Activated CD4-positive, alpha-beta T cell treated with anti-CD3 and anti-CD28 coated beads, Interleukin-2, Interleukin-6, amounts not matched to agents 100 ng/mL and 50 ng/mL, durations not matched to agents 16 hours and 8 hours (primary cell): ENCODE measurements around the gene RTL9.
A peak's percentile ranks its signal among the peaks of the same experiment; 100 is the strongest.
"Not testable (repeated sequence)": the region's sequence is repeated elsewhere in the genome, so short reads cannot be mapped to it uniquely, and the experiment has no call there.

Source experiments
- DNase-seq: peaks from one replicate; pipeline ENCODE4 v3.0.0-alpha.2; 2020

RTL9 gene

DNA sequence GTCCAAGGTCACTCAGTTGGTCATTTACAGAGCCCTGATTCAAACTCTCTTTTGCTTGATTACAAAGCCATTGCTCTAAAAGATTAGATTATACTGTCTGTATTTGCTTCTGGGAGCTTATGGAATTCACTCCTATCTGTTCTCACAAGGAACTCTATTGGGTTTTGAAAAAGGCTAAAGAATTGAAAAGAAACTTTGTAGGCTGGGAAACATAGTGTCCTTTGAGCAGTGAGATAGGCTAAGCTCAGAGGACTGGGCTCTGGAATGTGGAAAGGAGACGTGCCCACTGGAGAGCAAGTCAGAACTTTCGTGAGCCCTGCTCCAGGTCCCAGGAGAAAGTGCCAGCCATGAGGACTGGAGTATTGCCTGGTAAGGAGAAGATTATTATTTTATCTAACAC, at the start of gene RTL9:
TSS of gene RTL9 (plus strand) at position 301 of the 400 bp plus-strand sequence. CDS start 91,770 bp downstream, outside the sequence.
- no peak for DNase-seq

DNA sequence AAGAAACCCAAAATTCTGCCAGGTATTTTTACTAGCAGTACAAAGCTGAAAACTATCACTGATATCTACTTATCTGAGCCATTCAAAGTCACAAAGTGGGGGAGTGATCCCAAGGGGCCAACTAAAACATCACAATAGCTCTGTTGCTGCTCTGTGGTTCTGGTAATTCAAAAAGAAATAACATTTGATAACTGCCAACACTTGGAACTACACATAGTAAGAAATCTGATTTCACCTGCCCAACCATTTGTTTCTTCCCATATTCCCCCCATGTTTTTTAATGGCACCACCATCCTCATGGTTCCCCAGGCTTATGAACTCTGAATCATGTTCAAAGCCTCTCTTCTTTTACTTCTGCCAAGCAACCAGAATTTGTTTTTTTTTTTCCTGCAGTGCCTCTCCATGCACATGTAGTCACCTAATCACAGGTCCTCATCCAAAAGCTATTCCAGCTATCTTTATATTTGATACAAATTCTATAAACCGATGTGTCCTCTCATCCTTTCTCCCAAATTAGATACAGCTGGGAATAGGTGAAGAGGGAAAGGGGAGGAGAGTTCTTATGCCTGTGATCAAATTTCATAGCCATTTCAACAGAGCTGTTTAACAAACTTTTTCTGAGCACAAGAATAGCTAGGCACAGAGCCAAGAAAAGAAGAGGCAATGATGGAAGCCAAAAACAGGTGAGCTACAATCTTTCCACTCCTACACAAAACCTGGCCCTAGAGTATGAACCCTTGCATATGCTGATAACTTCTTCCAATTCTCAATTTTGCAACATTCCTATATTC, 48.5 kb upstream of the RTL9 start:
- DNase-seq = no peak

DNA sequence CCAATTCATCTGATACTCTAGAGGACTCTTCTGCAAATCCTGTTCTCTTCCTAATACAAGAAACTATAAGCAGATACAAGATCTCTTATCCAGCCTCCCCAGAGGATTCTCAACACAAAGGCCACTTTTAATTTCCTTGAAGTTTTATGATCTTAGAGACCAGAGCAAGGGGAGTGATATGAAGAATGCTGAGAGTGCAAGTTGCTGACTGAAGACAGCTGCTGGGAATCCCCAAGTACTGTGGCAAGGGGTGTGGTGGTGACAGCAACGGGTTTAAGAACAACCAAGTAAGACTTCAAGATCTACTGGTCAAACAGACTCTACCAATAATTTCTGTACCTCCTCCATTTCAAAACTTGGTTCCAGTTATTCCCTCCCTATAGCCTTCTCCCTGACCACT, 47.8 kb upstream of the RTL9 start:
- peak; percentile 60 for DNase-seq

DNA sequence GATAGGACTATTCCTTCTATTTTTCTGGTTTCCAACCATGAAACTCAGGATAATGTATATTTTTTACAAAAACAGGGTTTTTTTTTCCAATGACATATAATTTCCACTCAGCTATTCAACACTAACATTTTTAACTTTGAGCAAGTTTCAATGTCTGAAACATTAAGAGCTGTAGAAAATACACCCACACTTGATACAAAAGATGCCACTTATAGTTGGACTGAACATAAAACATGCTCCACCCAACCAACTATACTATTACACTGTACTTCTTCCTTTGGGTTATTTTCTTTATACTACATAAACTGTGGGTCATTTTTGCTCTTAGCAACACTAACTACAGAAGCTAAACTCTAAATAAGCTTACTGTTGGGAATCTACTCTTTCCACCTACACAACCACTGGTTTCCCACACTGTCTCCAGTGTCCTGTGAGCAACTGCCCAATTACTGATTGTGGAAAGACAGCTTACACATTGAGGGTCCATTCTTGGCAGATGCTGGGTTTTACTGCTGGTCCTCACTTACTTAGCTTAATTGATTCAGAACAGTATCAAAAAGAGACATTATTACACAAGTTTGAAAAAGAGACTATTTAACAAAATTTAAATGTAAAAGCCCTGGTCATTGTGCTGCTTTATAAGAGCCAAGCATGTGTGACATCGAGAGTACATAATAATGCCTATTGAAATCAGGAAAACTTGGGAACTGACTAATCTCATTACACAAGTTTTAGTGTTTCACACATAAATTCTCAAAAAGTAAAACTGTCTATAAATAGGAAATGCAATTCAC, 47.0 kb upstream of the RTL9 start:
- no peak for DNase-seq

DNA sequence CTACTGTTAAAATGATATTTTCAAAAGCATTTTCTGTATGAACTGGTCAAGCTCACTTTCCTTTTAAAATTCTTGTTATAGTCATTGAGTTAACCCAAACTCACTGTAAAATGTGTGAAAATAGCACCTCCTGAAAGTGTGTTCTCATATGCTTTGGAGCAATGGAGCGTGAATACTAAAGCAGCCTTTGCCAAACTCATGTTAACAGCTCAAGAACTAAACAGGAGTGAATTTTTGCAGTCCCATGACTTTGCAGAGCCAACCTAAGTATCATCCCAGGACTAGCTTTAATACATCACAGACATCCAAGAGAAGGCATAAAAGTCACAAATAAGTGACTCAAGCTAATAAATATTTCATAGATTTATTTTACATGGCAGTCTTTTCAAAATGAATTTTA, 43.1 kb upstream of the RTL9 start:
- no peak for DNase-seq

DNA sequence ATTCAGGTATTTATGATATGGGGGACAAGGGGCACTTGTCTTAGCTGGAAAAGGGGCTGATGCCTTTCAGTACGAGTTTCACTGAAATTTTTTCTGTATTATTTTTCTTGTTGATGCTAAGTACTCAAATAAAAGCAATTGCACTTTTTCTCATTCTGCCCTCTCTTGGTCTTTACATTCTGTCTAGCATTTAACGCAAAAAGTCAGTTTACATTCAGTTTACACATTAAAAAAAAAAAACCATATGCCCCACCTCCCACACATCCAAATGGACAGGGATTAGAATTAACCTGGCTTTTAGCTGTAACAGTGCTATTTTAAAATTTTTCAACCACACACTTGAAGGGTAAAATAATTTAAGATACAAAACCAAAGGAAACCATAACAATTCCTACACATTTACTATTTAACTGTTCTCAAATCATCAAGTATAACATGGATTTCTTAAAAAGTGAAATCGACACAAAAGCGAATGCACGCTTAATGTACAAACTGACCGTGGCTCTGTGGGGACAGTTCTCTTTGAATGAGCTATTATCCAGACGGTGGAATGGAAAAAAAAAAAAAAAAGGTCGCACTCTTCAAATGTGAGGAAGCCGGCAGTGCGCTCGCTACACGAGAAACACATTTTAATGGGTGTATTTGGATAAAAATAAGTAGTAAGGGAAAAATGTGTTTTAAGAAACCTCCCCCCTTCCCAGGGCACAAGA, 42.1 kb upstream of the RTL9 start:
- no peak for DNase-seq

DNA sequence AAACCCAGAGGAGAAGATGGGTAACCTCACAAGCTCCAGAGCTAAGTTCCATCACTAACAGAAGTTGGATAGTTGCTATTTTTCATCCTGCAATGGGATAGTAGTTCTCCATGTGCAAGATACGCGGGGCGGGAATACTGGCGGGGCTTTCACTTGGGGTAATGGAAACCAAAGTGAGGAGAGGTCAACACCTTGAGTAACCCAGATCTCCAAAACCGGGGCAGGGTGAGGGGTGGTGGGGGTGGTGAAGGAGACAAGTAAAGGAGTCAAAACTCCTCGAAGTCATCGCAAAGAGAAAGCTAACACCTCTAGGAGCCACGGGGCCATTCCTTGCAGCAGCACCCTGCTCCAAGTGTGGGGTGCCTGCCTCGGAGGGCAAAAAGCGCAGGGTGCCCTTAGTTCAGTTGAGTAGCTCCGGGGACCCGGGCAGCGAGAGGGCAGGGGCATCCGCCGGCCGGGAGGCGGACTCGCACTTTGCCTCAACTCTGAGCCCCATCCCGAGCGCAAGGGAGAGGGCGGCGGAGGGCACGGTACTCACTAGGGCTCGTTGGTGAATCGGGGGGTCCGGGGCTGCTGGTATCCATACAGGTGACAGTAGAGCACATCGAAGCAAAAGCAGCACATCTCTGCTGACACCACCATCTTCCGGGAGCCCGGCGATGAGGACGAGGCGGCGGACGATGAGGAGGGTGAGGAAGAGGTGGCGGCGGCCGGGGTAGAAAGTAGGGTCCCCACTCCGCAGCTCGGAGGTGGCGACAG, 41.4 kb upstream of the RTL9 start:
- DNase-seq = peak; percentile 39

DNA sequence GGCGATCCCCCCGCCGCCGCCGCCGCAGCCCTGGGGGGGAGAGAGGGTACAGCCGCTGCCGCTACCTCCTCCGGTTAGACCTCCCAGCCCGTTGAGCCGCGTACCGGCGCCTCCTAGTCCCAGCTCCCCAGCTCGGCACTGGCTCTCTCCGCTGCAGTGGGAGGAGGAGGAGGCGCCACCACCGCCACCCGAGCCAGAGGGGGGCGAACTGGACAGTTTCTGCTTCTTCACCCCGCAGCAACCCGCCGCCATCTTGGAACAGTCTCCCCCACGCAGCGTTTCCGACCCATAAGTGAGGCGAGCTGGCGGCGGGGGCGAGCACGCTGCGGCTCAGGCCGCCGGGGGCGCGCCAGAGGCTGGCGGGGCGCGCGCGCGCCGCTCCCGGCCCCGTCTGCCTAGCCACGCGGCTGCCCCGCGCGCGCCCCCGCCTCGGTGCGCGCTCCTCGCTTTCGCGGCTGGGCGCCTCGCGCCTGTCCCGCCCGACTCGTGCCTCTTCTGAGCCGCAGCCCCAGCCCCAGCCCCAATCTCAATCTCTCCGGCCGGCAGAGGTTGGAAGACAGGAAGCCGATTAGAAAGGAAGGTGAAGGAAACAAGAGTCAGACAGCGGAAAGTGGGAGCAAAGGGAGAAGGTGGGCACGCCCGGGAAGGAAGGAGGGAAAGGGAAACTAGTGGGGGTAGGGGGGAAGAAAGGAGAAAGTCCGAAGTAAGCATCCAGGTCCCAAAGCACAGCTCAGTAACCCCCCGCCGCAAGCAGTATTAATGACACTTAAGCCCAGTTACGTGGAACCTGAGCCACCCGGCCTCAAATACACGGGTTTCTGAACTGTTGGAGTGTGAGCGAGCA, 40.6 kb upstream of the RTL9 start, which contains the start of gene AMMECR1:
TSS of gene AMMECR1 (minus strand) at position 266 of the 844 bp plus-strand sequence. CDS start at position 252, 14 bp downstream.
- DNase-seq = peak; percentile 83

DNA sequence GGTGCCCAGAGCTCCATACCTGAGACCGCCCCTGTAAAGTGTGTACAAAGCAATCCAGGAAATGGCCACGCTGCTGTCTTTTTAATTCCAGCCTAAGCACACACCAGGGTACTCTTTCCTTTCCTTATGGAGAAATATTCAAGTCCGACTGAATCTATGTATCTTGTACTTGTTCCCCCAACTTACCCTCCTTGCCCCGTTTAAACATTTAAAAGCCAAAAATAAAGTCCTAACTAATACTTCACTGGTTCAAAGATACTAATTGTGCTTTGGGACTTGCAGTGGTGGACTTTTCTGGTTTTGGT, 40.0 kb upstream of the RTL9 start:
- no peak for DNase-seq

DNA sequence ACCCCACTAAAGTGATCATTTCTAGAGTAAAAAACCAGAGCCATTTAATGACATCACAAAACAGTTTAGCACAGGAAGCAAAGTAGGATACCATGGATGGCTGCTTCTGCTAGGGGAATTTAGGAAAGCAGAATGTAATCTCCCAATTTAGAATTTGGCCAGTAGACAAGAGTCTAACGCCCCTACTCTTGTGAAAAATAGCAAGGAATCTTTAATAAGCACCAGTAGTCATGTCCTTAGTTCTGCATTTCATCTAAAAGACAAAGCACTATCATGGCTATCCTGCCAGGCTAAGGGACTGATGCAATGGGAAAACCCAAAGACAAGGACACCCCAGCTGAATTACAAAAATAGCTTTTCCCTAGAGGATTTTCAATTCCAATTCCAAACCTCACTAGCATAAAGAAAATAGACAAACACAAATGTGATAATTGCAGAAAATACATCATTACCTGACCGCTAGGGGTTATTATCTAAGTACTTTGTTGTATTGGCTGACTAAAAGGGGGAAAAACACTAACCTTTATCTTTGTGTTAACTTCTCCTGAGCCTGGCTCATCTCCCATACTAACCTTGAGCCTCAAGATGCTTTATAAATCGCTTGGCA, 38.2 kb upstream of the RTL9 start:
- no peak for DNase-seq

DNA sequence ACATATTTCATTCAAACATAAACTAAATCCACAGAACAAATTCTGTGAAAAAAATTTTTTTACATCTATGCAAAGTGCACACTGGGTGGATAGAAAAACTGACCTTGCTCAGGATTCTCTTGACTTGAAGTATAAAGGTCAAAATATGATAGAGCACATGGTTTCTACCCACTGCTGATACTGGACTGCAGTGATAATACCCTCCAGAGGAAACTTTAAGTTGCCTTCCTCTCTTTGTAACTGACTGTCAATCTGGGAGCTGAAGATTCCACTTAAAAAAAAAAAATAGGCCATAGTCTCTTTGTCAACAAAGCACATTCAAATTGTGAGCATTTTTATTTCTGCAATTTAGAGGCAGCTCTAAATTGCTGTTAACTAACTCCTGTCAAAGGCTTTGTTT, 37.6 kb upstream of the RTL9 start:
- no peak for DNase-seq

DNA sequence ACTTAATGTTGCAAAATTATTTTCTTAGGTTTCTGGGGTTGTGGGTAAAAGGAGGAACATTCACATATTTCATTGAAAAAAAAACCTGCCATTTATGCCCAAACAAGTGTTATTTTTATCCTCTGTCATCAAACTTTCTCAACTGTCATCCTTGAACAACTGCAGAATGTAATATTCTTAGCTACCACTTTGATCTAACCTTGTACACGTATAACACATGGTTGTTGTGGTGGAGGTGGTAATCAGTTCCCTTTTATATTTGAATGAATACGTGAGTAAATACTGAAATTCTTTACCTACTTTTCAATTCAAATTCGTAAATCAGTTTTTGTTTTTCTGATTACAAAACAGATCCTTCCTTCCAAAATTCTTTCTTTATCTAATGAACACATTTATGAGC, 37.0 kb upstream of the RTL9 start:
- DNase-seq = no peak

DNA sequence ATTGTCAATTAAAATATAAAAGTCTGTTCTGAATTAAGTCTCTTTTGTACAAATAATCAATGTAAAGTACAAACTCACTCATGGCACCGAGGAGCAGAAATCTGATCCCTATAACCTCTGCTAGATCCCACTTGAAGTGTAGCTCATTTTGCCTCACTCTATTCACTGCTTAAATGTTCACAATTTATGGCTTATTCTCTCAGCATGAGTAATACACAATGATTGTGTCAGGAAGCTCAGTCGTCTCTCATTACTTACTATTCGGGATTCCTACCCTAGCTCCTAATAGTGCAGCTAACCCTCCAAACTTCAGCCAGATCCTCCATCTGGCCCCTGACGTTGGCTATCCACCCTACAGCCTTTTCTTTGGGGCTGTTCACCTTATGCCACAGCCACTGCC, 36.0 kb upstream of the RTL9 start:
- DNase-seq = no peak

DNA sequence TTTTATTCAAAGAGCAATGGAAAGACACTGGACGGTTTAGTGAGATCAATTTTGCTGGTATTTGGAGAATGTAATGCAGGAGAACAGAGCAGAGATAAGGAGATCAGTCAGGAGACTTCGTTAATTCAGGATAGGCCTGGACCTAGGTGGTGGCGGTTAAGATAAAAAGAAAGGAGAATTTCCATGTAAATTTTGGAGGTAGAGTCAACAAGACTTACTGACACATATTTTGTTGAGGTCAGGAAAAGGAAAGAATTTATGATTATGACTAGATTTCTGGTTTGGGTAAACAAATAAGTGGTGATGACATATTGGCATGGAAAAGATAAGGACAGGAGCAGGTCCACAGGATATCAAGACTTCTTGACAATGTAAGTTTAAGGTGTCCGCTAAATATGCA, 31.9 kb upstream of the RTL9 start:
- no peak for DNase-seq

DNA sequence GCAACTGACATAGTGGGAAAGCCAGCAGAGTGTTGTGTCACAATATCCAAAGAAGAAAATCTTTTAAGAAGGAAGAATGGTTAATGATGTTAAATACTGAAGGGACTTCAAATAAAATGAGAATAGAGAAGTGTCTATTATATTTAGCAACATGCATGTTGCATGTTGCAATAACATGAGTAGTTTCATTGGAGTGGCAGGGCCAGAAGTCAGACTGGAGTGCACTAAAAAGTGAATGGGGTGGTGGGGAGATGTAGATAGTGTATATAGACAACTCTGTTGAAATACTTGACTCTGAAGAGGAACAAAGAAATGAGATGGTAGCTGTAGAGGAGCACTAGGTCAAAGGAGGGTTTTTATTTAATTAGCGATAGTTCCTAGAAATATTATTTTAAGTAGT, 31.3 kb upstream of the RTL9 start:
- no peak for DNase-seq

DNA sequence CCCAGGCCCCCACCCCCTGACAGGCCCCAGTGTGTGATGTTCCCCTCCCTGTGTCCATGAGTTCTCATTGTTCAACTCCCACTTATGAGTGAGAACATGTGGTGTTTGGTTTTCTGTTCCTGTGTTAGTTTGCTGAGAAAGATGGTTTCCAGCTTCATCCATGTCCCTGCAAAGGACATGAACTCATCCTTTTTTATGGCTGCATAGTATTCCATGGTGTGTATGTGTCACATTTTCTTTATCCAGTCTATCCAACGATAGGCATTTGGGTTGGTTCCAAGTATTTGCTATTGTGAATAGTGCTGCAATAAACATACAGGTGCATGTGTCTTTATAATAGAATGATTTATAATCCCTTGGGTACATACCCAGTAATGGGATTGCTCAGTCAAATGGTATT, 30.0 kb upstream of the RTL9 start:
- not testable (repeated sequence) for DNase-seq

DNA sequence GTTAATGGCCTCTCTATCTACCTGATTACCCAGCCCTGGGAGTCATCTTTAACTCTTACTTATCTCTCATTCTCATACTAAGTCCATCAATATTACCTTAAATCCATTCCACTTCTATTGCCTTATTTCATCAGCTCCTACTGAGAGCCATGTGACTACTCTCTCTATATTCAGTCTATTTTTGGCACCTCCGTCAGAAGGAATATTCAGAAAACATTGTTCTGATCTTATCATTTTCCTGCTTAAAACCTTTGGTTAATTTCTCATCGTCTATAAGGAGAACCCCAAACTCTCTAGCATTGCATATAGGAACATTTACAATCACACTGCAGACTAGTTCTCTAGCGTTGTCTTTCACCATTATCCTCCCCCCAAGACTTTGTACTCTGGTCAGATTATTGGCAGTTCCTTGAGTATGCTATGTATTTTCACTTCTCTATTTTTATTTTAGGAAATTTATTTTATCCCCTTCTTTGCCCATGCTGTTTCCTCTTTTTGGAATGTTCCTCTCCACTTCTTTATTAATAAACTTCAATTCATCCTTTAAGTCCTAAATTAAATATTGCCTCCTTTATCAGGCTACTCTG, 27.1 kb upstream of the RTL9 start:
- DNase-seq = no peak

DNA sequence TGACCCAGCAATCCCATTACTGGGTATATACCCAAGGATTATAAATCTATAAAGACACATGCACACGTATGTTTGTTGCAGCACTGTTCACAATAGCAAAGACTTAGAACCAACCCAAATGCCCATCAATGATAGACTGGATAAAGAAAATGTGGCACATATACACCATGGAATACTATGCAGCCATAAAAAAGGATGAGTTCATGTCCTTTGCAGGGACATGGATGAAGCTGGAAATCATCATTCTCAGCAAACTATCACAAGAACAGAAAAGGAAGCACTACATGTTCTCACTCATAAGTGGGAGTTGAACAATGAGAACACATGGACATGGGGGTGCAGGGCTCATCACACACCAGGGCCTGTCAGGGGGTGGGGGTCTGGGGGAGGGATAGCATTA, 25.2 kb upstream of the RTL9 start:
- not testable (repeated sequence) for DNase-seq

DNA sequence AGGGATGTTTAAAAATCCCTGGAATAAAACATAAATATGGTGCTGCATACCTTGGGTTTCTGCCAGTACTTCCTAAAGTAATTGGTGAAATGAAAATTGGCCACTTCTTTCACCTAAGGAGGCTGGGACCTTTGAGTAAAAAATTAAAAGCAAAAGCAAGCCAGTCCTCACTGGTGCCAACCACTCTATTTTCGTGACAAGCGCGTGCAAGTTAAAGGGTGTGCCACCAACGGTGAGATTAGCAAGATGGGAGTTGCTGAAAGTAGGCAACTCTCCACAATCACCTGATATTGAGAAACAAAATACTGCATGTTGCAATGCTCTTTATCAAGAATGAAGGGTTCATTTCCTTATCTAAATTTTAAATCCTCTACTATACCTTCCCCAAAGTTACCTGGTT, 19.7 kb upstream of the RTL9 start:
- DNase-seq = no peak

DNA sequence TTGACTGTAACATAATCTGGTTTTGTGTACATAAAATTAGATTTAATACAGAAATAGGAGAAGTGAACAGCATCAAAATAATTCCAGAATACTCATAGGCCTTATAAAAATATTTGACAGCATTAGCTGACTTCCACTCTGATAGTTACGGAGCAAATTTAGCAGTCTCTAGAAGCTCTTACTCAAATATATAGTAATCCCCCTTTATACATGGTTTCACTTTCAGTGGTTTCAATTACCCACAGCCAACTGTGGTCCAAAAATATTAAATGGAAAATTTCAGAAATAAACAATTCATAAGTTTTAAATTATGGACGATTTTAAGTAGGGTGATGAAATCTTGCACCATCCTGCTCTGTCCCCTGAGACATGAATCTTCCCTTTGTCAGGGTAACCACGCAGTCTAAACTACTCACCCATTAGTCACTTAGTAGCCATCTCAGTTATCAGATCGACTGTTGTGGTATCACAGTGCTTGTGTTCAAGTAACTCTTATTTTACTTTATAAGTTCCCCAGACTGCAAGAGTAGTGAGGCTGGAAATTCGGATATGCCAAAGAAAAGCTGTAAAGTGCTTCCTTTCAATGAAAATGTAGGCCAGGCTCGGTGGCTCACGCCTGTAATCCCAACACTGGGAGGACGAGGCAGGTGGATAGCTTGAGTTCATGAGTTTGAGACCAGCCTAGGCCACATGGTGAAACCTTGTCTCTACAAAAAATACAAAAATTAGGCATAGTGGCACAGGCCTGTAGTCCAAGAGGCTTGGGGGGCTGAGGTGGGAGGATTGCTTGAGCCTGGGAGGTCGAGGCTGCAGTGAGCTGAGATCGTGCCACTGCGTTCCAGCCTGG, 17.2 kb upstream of the RTL9 start:
- DNase-seq = peak; percentile 18
